ELF-1 (cell line): ENCODE measurements around the gene MSI2.

ENCODE experiments used
- DNase-seq: peaks from one replicate; pipeline ENCODE4 v3.0.0-alpha.2; 2016; ENCODE audit warnings: low read depth, low spot score

Gene MSI2

GRCh38 chr17:57246257-57246656 is 10.1 kb upstream of the MSI2 start:
- DNase-seq: no peak

DNA sequence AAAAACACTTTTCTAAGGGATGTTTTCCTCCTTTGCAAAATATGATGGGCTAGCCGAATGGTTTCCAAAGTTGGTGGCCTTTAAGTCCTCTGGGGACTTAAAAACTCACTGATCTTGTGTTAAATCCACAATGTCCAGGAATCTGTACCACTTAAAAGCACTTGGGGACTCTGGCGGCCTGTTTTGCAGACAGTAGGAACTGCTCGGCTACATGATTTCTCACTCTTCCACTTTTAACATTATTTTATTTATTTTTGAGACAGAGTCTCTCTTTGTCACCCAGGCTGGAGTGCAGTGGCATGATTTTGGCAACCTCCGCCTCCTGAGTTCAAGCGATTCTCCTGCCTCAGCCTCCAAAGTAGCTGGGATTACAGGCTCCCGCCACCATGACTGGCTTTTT is 9.1 kb upstream of the MSI2 start:
- DNase-seq: no peak

- no peak for DNase-seq
Measured at GRCh38 chr17:57247913-57248312, 8.4 kb upstream of the MSI2 start.

GRCh38 chr17:57249520-57249919 is 6.8 kb upstream of the MSI2 start:
- DNase-seq: no peak

GRCh38 chr17:57251211-57251787 is 5.0 kb upstream of the MSI2 start:
- DNase-seq: no peak

- no peak for DNase-seq
Measured at GRCh38 chr17:57253362-57254065, 2.8 kb upstream of the MSI2 start.

DNA sequence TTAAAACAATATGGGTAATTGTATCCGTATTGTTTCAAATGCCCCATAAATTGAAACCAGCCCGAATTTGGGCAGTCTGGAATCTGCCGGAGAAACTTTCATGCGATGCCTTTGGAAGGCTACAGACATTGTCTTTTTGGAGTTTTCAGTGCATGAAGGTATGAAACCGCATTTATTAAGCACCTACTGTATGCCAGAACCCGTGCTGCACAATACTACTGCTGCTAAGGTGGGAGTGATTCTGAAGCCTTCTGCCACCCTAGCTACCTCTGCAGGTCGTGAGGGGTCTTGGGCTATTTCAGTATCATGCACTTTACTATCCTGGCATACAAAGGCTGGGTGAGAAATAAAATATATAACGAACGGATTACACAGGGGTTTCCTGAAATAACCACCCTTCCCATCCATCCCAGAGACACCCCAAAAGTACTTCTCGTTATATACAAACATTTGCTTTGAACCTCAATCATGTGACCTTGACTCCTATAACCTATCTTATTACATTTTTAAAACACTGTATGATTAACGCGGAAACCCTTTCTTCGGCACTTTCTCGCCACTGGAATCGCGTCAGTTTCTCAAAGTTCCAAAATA is 1.0 kb upstream of the MSI2 start:
- DNase-seq: no peak

- DNase-seq: no peak
Measured at GRCh38 chr17:57256708-57257112, 387 bp downstream of the MSI2 start.

DNA sequence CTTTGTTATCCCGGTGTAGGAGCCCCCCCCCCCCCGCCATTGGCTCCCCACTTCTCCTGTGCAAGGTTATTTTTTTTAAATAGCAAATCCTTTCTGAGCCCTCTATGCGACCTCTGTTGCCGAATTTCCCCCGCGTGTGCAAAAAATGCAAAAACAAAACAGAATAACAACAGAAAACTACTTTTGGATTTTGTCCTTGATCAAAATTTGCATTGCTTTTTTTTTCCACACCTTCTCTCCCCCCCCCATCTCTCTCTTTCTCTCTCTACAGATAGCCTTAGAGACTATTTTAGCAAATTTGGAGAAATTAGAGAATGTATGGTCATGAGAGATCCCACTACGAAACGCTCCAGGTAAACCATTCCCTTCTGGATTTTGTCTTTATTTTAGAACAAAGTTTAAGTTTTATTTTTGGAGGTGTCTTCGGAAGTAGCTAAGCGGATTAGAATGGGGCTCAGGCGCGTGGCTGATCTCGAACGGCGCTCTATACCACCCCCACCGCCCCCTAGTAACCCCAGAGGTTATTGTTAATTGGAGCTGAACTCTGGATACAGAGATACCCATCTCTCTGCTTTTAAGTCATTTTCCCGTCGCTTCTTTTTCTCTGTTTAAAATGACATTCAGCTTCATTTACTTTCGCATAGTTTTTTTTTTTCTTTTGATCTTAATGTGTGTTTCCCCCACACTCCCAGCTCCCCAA is 1.0 kb downstream of the MSI2 start:
- no peak for DNase-seq

GRCh38 chr17:57257895-57258851 is 1.9 kb downstream of the MSI2 start:
- DNase-seq: peak; percentile 73

DNA sequence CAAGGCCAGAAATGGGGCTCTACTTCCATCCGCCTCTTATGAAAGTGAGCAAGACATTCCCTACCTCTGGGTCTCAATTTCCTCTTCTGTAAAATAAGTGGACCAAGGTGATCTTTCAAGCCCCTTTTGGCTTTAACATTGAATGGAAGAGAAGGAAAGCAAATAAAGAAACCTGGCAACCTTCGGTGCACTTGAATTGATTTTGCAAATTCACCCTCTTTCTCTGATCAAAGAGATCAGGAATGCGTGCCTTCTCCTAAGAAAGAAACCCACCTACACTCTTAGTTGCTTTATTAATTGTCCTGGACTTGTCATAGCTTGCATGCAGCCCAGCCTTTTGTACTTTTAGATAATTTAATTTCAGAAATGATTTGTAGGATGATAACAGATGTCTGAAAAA is 3.0 kb downstream of the MSI2 start:
- DNase-seq: no peak

- DNase-seq: no peak
Measured at GRCh38 chr17:57259817-57260216, 3.5 kb downstream of the MSI2 start.

DNA sequence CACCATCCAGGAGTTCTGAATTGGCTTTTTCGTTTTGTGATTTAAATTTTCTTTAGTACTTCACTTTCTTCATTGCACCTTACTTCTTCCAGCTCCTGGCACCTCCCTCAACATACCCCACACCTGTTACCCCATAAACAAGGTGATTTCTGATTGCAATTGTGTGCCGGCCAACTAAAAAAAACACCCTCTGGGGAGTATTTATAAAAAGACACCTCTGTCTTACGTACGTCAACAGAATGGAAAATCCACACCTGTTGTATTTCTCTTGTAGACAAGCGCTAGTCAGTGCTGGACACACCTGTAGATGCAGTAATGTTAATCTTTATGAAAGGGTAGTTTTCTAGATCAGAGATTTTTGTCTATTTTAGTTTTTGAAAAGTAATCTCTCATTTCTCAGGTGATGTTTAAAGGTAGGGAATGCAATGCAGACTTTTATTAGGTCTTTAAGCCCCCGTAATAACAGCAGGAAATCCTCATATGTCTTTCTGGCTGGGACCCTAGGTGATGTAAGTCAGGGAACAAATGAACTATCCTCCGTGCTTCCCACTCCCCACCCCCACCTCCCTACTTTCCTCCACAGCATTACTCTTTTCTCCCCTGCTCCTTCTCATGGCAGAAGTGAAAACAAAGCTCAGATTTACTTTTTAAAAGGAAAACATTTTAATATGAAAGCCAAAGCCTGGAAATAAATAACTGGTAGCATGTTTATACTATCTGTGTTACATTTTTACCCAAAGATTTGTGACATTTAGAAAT is 4.2 kb downstream of the MSI2 start:
- DNase-seq: no peak

- DNase-seq: no peak
Measured at GRCh38 chr17:57261084-57261461, 4.8 kb downstream of the MSI2 start.

DNA sequence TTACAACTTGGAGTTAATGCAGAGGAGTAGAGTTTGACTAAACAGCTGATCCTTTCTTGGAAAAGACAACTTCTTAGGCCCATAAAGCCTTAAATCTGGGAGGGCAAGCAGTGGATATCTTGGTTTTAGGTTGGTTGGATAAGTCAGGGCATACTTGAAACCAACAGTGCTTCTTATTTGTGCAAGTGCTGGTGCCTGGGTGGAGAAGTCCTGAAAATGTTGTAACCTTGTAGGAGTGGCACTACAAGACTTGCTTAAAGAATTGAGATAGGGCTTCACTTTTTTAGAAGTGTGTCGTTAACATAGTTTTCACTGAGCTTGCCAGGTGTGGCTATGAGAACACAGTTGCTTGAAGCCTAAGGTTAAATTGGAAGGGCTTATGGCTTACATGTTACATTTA is 6.2 kb downstream of the MSI2 start:
- DNase-seq: no peak

DNA sequence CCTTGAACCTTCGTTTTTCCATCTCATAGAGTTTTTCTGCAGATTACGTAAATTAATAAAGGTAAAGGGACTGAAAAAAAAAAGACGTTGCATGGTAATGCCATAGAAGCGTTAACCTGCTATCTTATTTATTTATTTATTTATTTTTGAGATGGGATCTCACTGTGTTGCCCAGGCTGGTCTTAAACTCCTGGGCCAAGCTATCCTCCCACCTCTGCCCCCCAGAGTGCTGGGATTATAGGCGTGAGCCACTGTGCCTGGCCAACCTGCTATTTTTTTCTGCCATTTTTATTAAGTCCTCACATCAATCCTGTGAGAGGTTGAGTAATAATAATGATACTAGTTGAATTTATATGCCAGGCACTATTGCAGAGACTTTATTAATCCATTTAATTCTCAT is 7.9 kb downstream of the MSI2 start:
- no peak for DNase-seq

- peak; percentile 80 for DNase-seq
Measured at GRCh38 chr17:57264776-57265175, 8.5 kb downstream of the MSI2 start.

- DNase-seq: no peak
Measured at GRCh38 chr17:57266902-57267311, 10.6 kb downstream of the MSI2 start.

DNA sequence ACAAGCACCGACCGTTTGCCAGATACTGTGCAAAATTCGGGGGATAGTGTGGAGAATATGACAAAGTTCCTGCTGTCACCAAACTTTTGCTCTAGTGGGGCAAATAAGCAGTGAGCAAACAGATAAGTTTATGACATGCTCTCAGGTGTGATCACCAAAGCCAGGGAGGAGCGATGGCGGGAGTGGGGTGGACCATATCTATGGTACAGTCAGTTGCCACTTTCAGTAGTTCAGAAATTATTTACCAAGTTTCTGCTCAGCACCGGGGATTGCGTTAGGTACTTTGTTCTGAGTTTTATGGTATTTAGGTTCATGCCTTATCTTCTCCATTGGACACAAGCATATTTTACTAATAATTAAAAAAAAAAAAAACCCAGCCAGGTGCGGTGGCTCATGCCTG is 11.9 kb downstream of the MSI2 start:
- no peak for DNase-seq

GRCh38 chr17:57269052-57269451 is 12.7 kb downstream of the MSI2 start:
- DNase-seq: no peak
